VCaP (cell line): Measurements from ENCODE around the gene PRDM1.
"Not testable (repeated sequence)": the region's sequence is repeated elsewhere in the genome, so short reads cannot be mapped to it uniquely, and the experiment has no call there.

Experiments
- H3K27ac ChIP-seq: fragments of 450-650 bp; 2 replicates; pipeline ENCODE4 v1.5.1; 2017
- TF ChIP-seq, protein P1 (sequence below): fragments of 450-650 bp; conservative IDR thresholded peaks from 2 replicates; pipeline ENCODE4 v1.5.1; 2017; ENCODE audit warnings: mild to moderate bottlenecking, moderate library complexity

Gene PRDM1

DNA sequence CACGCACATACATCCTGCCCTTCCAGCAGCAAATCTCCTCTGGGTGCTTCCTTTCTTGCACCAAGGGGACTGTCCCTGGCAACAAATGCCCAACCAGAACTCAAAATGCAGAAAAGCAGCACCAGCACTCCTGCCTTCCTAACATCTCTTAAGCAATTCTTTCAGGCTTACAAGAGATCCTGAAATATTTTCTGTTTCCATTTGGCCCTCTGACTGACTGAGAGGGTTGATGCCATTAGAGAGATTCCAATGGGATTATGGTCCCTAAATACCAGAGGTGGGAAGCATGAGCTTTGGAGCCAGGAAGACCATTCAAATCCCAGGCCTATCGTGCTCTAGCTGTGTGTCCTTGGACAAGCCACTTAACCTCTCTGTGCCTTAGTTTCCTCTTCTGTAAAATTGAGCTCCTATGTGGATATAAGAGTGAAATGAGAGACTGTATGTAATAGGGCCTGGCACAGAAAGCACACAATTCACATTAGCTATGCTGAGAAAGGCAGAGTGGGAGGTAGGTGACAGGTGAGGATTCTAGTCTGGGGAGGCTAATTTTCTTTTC, 56.8 kb downstream of the PRDM1 start:
- no peak overlapping the region for H3K27ac ChIP-seq
- TF ChIP-seq, protein P1, sequence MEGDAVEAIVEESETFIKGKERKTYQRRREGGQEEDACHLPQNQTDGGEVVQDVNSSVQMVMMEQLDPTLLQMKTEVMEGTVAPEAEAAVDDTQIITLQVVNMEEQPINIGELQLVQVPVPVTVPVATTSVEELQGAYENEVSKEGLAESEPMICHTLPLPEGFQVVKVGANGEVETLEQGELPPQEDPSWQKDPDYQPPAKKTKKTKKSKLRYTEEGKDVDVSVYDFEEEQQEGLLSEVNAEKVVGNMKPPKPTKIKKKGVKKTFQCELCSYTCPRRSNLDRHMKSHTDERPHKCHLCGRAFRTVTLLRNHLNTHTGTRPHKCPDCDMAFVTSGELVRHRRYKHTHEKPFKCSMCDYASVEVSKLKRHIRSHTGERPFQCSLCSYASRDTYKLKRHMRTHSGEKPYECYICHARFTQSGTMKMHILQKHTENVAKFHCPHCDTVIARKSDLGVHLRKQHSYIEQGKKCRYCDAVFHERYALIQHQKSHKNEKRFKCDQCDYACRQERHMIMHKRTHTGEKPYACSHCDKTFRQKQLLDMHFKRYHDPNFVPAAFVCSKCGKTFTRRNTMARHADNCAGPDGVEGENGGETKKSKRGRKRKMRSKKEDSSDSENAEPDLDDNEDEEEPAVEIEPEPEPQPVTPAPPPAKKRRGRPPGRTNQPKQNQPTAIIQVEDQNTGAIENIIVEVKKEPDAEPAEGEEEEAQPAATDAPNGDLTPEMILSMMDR, result no peak

DNA sequence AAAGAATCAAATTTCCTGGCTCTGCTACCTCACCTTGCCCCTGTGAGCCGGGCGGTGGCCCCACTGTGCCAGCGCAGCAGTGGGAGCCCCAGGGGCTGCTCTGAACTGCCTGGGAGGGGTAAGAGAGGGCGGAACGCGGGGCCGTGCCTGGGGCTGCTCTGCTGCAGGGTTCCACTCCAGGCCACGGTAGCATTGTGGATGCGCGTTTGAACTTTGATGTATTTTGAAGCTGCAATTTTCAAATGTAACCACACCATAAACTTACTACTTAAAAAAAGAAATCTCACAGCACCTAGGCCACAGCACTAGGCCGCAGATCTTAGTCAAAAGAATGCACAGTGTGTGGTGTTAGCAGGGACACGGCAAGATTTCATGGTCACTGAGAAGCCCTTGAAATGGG, 57.5 kb downstream of the PRDM1 start:
- H3K27ac ChIP-seq, result no peak overlapping the region
- TF ChIP-seq, protein P1, result no peak

DNA sequence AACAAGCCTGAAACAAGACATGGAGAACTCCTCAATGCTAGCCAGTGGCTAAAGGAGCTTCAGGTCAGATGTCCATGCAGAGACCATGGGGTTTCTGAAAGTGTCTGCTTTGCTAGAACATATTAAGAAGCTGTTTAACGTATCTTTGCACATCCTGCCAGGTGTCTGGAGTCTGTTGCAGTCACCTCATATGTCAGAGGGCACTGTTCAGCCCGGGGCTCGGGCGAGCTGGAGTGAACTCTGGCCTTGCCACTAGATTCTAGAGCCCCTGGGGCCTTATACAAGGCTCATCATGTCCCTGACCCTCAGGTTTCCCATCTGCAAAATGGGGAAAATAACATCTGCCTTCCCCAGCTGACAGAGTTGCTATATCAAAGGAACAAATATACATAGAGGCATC, 59.0 kb downstream of the PRDM1 start:
- TF ChIP-seq, protein P1, result no peak
- H3K27ac ChIP-seq, result no peak overlapping the region

DNA sequence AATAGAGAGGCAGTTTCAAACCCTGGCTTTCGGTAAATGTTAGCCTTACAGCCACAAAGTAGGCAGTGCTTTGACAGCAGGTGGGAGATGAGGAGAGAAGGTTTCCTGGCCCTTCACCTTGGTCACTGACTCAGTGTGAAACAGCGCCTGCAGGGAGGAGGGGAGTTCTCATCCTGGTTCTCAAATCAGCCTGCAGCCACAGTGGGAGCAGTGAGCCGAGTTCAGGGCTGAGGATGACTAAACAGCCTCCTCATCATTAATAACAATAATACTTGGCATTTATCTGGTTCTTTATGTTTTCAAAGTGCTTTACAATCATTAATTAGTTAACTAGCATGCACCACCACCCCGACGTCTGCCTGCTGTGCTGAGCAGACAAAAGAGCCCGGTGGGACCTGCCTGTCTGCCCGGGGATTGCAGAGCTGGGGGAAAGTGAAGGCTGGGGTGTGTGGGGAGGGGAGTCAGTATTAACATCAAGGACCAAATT, 59.6 kb downstream of the PRDM1 start:
- H3K27ac ChIP-seq, result no peak overlapping the region
- TF ChIP-seq, protein P1, result no peak

DNA sequence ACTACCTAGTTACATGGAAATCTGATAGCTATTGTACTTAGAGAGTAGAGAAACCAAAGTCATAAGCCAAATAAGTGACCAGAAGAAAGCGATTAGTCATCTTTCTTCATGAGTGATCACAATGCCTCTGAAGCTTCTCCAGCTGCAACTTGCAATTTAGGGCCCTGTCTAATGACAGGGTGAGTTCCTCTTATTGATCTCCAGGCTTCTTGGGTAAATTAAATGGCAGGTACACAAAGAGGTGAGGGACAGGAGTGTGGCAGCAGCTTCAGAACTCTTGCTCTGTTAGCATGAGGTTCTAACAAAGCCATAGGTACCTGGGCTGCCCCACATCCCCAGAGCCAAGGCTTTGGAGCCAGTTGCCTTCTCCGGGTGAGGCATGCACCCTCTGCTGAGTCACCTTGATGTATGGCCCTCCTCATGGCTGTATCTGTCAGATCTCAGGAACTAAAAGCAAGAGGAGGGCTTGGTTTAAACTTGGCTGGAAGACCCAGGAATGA, 60.8 kb downstream of the PRDM1 start:
- TF ChIP-seq, protein P1, result no peak
- H3K27ac ChIP-seq, result peak overlapping the region; percentile 48

DNA sequence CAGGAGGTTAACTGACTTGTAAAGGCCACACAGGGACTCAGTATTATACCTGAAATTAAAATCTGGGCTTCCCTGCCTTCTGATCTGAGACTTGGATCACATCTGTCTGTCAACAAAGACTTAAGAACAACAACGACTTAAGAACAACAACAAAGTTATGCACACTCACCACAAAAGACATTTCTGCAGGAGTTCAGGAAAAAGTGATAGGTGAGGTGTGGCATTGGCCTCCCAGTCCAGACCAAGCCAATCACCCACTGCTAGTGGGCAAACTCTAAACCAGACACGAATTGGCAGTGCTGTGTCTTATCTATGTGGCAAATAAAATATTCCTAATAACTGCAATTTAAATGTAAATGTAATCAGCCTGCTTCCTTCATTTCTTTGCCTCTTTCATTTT, 61.3 kb downstream of the PRDM1 start:
- H3K27ac ChIP-seq, result peak overlapping the region; percentile 48
- TF ChIP-seq, protein P1, result no peak

DNA sequence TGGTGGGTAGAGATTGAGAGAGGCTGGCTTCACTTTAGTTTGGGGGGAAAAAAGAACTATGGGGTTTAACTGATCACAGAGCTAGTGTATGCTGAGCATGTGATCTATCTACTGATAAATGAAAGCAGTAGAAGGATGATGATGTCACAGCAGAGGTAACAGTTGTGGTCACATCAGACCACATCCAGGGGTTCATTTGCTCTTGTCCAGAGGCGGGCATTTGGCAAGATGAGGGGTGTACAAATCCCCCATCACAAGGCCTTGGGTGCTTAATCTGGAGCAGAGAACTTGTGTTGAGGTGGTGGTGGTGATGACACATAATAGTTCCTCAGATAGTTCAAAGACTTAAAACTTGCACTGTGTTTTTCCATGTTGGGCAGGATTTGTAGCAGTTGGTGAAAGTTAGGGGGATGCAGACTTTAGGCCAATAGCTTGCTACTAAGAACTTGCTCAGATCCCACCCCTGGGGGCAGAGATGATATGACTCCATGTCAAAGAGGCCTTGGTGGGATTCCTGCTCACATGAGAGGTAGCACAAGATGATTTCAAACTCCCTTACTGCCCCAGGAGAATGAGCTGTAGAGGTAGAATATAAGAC, 63.4 kb downstream of the PRDM1 start:
- TF ChIP-seq, protein P1, result no peak

DNA sequence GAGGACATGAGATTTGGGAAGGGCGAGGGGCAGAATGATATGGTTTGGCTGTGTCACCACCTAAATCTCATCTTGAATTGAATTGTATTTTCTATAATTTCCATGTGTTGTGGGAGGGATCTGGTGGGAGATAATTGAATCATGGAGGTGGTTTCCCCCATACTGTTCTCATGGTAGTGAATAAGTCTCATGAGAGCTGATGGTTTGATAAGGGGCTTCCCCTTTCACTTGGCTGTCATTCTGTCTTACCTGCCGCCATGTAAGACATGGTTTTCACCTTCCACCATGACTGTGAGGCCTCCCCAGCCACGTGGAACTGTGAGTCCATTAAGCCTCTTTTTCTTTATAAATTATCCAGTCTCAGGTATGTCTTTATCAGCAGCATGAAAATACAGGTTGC, 66.3 kb downstream of the PRDM1 start:
- not testable (repeated sequence) for H3K27ac ChIP-seq

More for the DNA sequence above, 63.4 kb downstream of the PRDM1 start:
- H3K27ac ChIP-seq, result no peak overlapping the region
